DMS79 (cell line): ENCODE results near the gene VPS50.
"Not testable (repeated sequence)": the region's sequence is repeated elsewhere in the genome, so short reads cannot be mapped to it uniquely, and the experiment has no call there.

Experiments used
- DNase-seq: peaks from one replicate; lab custom pipeline; 2025; lab: John Stamatoyannopoulos, UW

The VPS50 gene

GRCh38 chr7:93238748-93239147 lies 6.6 kb downstream of the VPS50 start:
- no peak for DNase-seq

- no peak for DNase-seq
Observed at GRCh38 chr7:93239824-93240223, 7.7 kb downstream of the VPS50 start.

- DNase-seq, result no peak
Observed at GRCh38 chr7:93242106-93242505, 9.9 kb downstream of the VPS50 start.

GRCh38 chr7:93245525-93246432 lies 13.6 kb downstream of the VPS50 start:
- DNase-seq, result no peak

- DNase-seq, result no peak
Observed at GRCh38 chr7:93249491-93250148, 17.5 kb downstream of the VPS50 start.

GRCh38 chr7:93258661-93259060 lies 26.5 kb downstream of the VPS50 start:
- no peak for DNase-seq

- no peak for DNase-seq
Observed at GRCh38 chr7:93262535-93262934, 30.4 kb downstream of the VPS50 start.

GRCh38 chr7:93265220-93265619 lies 33.1 kb downstream of the VPS50 start:
- DNase-seq, result no peak

GRCh38 chr7:93279541-93279940 lies 47.4 kb downstream of the VPS50 start:
- no peak for DNase-seq

- DNase-seq, result no peak
Observed at GRCh38 chr7:93284908-93285307, 52.7 kb downstream of the VPS50 start.

- DNase-seq, result no peak
Observed at GRCh38 chr7:93293229-93293628, 61.1 kb downstream of the VPS50 start.

- no peak for DNase-seq
Observed at GRCh38 chr7:93298206-93298605, 66.0 kb downstream of the VPS50 start.

GRCh38 chr7:93298671-93299070 lies 66.5 kb downstream of the VPS50 start:
- DNase-seq, result no peak

- DNase-seq, result no peak
Observed at GRCh38 chr7:93301736-93302135, 69.6 kb downstream of the VPS50 start.

- DNase-seq, result no peak
Observed at GRCh38 chr7:93307131-93307660, 75.0 kb downstream of the VPS50 start.

- DNase-seq, result no peak
Observed at GRCh38 chr7:93307943-93308342, 75.8 kb downstream of the VPS50 start.

GRCh38 chr7:93310346-93310745 lies 78.2 kb downstream of the VPS50 start:
- DNase-seq, result no peak

- DNase-seq, result no peak
Observed at GRCh38 chr7:93314449-93314848, 82.3 kb downstream of the VPS50 start.

- DNase-seq, result no peak
Observed at GRCh38 chr7:93315896-93316295, 83.7 kb downstream of the VPS50 start.

- DNase-seq, result no peak
Observed at GRCh38 chr7:93316730-93317129, 84.6 kb downstream of the VPS50 start.

GRCh38 chr7:93320887-93321286 lies 88.7 kb downstream of the VPS50 start:
- DNase-seq, result no peak

- not testable (repeated sequence) for DNase-seq
Observed at GRCh38 chr7:93326291-93326690, 94.1 kb downstream of the VPS50 start.

- DNase-seq, result no peak
Observed at GRCh38 chr7:93327006-93327633, 95.0 kb downstream of the VPS50 start.
